Measurements from ENCODE around the gene SLC25A44.

SLC25A44 gene, protein sequence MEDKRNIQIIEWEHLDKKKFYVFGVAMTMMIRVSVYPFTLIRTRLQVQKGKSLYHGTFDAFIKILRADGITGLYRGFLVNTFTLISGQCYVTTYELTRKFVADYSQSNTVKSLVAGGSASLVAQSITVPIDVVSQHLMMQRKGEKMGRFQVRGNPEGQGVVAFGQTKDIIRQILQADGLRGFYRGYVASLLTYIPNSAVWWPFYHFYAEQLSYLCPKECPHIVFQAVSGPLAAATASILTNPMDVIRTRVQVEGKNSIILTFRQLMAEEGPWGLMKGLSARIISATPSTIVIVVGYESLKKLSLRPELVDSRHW

GRCh38 chr1:156193488-156194299, at the start of gene SLC25A44:
Gene SLC25A44 (plus strand): TSS chr1:156194104. CDS start chr1:156199848, 5,744 bp downstream.
- Mint-ChIP-seq H3K27me3 (no peaks in the 10 kb centered on the region), H3K9me3 (peaks cover 0 to 7% of the 10 kb centered on the region in 2 donors), H3K4me1 (peaks cover 67% of the 10 kb centered on the region), H3K27ac (peak within 1 kb of the TSS; percentile 91 to 98), H3K4me3 (no peak within 1 kb of the TSS)
- DNase-seq (peak; percentile 96 to 98), ATAC-seq (peak; percentile 90)

DNA sequence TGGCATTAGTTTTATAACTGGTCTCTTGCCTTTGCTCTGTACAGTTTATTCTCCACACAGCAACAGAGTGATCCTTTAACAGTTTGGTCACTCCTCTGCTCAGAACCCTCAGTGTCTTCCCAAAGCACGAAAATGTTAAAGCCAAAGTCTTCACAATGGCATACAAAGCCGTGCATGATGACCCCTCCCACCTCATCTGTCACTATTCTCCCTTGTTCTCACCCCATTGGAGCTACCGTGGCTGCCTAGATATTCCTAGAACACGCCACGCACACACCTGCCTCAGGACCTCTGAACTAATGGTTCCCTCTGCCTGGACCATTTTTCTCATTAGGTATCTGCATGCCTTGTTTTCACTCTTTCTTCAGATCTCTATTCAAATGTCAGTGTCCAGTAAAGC, 49.2 kb upstream of the SLC25A44 start:
- H3K4me1 Mint-ChIP-seq = peaks cover 44% of the 10 kb centered on the region
- no peaks in the 10 kb centered on the region for H3K9me3 Mint-ChIP-seq
- H3K4me3 Mint-ChIP-seq = no peak overlapping the region
- no peak overlapping the region for H3K27ac Mint-ChIP-seq
- no peak for ATAC-seq
- no peak for DNase-seq
- H3K27me3 Mint-ChIP-seq = no peaks in the 10 kb centered on the region

DNA sequence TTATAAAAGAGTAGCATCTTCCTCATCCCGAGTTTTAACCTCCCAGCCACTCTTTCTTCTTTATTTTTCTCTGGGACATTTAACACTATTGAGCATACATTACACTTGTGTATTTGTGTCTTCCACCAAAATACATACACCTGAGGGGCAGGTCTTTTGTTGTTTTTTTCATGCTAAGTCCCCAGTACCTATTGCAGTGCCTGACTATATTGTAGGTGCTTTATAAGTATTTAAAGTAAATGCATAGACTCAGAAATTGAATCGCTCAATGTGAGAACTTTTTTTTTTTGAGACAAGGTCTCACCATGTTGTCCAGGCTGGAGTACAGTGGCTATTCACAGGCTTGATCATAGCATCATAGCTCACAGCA, 48.3 kb upstream of the SLC25A44 start:
- Mint-ChIP-seq H3K27me3 (no peaks in the 10 kb centered on the region), H3K27ac (peak overlapping the region in 1 of 2 donors; percentile 96), H3K9me3 (no peaks in the 10 kb centered on the region), H3K4me1 (peaks cover 53% of the 10 kb centered on the region), H3K4me3 (peak overlapping the region; percentile 86 to 95)
- ATAC-seq (no peak), DNase-seq (no peak)

DNA sequence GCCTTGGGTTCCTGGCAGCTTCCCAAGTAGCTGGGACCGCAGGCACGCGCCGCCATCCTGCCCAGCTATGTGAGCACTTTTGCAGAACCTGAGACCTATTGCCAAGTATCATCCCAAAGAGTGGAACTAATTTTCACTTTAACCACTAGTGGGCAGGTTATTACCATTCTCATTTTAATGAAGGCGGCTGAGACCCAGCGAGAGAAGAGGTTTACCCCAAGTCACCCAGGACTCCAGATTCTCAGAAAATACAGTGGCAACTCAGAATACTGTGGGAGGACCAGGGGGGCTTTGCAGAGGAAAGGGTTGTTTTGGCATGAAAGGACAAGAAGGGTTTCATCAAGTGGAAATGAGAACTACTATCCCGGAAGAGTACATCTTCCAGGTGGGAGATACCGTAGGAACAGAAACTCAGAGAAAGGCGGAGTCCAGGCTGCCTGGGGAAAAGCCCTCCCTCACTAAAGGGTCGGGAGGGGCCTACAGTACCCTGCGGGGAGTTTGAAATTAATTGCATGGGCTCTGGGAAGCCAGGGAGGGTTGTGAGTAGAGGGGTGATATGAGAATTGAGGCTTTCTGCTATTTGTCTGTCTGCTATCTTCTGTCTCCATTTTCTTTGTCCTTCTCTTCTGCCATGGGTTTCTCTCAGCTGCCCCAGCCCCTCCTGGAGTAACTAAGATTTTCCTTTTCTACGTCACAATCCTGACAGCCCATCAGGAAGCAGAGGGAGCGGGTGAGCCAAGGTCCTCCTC, 47.7 kb upstream of the SLC25A44 start:
- DNase-seq (peak; percentile 59 to 65), ATAC-seq (peak; percentile 77)
- Mint-ChIP-seq H3K9me3 (no peaks in the 10 kb centered on the region), H3K4me3 (peak overlapping the region; percentile 86 to 95), H3K27me3 (no peaks in the 10 kb centered on the region), H3K27ac (peak overlapping the region; percentile 96 to 98), H3K4me1 (peaks cover 59% of the 10 kb centered on the region)

DNA sequence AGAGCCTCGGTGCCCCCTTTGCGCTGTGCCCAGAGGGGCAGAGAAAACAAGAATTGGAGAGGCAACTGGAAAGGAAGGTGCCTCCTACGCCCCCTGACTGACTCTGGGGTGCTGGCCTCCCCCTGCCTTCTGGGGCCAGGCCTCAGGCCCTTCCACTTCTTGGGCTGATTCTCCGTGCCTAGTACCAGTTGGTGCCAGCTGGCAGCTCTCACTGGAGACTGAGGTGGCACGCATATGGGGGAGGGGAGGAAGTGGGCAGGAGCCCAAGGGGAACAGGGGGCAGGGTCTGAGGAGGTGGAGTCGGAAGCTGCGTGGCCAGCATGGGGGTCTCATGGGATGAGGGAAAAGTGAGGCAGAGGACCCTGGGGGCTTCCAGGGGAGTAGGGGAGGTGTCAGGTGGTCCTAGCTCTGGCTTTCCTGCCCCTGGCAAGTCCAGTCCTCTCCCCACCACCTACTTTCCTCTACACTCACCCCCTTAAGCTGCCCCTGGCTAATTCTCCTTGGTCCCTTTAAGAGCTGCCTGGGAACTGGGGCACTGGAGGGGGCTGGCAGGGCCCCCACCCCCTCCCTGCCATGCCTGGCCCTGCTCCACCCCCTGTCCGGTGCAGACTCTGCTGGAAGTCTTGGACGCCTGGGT, 47.0 kb upstream of the SLC25A44 start:
- Mint-ChIP-seq H3K4me3 (peak overlapping the region; percentile 86 to 95), H3K9me3 (no peaks in the 10 kb centered on the region), H3K4me1 (peaks cover 66% of the 10 kb centered on the region), H3K27me3 (no peaks in the 10 kb centered on the region), H3K27ac (peak overlapping the region; percentile 91 to 98)
- peak in 1 of 2 donors; percentile 49 for DNase-seq
- ATAC-seq = peak; percentile 25

GRCh38 chr1:156148216-156148615, 45.7 kb upstream of the SLC25A44 start:
- DNase-seq = no peak
- Mint-ChIP-seq H3K27ac (peak overlapping the region; percentile 86 to 94), H3K27me3 (no peaks in the 10 kb centered on the region)

GRCh38 chr1:156149374-156150332, 44.3 kb upstream of the SLC25A44 start:
- peak; percentile 41 for ATAC-seq
- no peak for DNase-seq
- peak overlapping the region; percentile 55 to 60 for H3K4me3 Mint-ChIP-seq
- no peaks in the 10 kb centered on the region for H3K9me3 Mint-ChIP-seq
- peaks cover 93% of the 10 kb centered on the region for H3K4me1 Mint-ChIP-seq
- H3K27ac Mint-ChIP-seq = peak overlapping the region; percentile 12 to 78
- no peaks in the 10 kb centered on the region for H3K27me3 Mint-ChIP-seq

More at GRCh38 chr1:156148216-156148615, 45.7 kb upstream of the SLC25A44 start:
- Mint-ChIP-seq H3K4me3 (peak overlapping the region; percentile 71 to 72), H3K9me3 (no peaks in the 10 kb centered on the region), H3K4me1 (peaks cover 79% of the 10 kb centered on the region)
- ATAC-seq = peak; percentile 23

DNA sequence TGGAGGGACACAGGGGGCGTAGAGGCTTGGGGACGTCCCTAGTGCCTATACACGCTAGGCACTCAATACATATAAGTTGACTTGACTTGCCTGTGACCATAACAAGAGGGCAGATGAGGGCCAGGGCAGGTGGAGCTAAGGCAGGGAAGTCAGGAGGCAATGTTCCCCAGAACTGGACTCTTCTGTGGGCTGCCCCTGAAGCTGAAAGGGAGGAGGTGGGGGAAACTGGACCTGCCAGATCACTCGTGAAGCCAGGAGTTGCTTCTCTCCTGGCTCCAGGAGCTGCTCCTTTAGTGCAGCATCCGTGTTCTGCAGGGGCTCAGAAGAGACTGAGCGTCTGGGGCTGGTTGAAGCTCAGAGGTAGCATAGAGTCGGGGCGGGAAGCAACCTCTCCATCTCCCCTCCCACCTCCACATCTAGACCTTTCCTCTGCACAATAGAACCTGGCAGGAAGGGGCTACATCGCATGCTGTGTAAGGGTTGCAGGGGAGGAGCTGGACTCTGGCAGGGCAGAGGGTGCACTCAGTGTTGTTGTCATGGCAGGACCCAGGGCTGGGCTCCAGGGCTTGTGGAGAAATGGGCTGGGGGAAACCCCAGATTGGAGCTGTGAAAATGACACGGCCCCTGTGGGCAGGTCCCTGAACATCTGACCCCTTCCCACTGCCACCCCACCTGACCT, 43.4 kb upstream of the SLC25A44 start:
- Mint-ChIP-seq H3K4me3 (peak overlapping the region; percentile 55 to 60), H3K27ac (peak overlapping the region in 1 of 2 donors; percentile 78), H3K4me1 (peaks cover 100% of the 10 kb centered on the region), H3K27me3 (no peaks in the 10 kb centered on the region), H3K9me3 (no peaks in the 10 kb centered on the region)
- no peak for DNase-seq
- ATAC-seq = peak; percentile 14

DNA sequence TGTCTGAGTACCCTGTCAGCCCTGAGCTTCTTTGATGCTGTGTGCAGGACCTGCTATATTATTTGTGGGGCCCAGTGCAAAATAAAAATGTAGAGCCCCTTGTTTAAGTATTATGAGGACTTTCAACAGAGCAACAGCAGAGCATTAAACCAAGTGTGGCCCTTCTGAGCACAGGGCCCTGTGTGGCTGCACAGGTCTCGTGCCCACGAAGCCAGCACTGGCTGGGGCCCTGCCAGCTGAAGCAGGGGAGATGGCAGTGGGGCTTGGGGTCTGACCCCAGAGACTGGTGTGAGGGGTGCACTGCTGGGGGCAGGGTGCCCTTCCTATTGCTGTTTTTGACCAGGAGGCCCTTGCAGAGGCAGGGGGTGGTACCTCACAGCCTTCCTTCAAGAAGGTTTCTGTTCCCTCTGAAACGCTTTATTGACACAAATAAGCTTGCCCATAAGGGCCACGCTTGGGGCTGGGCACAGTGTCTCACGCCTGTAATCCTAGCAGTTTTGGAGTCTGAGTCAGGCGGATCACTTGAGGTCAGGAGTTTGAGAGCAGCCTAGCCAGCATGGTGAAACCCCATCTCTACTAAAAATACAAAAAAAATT, 42.7 kb upstream of the SLC25A44 start:
- H3K9me3 Mint-ChIP-seq = no peaks in the 10 kb centered on the region
- H3K4me3 Mint-ChIP-seq = no peak overlapping the region
- no peak overlapping the region for H3K27ac Mint-ChIP-seq
- DNase-seq = no peak
- no peaks in the 10 kb centered on the region for H3K27me3 Mint-ChIP-seq
- ATAC-seq = no peak
- peaks cover 100% of the 10 kb centered on the region for H3K4me1 Mint-ChIP-seq

DNA sequence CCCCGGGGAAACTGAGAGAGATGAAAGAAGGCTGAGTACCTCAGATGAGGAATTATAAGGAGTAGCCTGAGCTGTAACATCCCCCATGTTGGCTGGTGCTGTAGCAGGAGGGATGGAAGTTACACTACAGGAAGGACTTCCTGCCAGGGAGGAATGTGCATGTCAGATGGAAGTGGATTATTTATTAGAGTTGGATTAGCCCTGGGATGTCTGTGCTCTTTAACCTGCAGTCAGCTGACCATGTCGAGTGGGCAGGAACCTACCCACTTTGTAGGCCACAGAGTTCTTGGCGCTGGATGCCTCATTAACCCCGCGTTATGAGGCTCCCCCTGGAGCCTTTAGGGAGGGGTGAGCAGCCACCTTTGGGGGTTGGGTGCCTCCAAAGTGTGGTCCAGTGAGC, 41.3 kb upstream of the SLC25A44 start:
- H3K27me3 Mint-ChIP-seq = peaks cover under 1% of the 10 kb centered on the region
- no peak for DNase-seq
- no peaks in the 10 kb centered on the region for H3K9me3 Mint-ChIP-seq
- H3K27ac Mint-ChIP-seq = peak overlapping the region; percentile 77 to 91
- peaks cover 98% of the 10 kb centered on the region for H3K4me1 Mint-ChIP-seq
- no peak for ATAC-seq
- peak overlapping the region; percentile 93 to 95 for H3K4me3 Mint-ChIP-seq

- no peak for ATAC-seq
- peaks cover 98% of the 10 kb centered on the region for H3K4me1 Mint-ChIP-seq
- peak within 1 kb of the TSS; percentile 92 to 93 for H3K27ac Mint-ChIP-seq
- DNase-seq = no peak
- H3K9me3 Mint-ChIP-seq = no peaks in the 10 kb centered on the region
- peak within 1 kb of the TSS; percentile 93 to 95 for H3K4me3 Mint-ChIP-seq
- H3K27me3 Mint-ChIP-seq = peaks cover 8% of the 10 kb centered on the region
Measured at GRCh38 chr1:156153362-156153761, 40.5 kb upstream of the SLC25A44 start, which contains the start of gene SEMA4A. Gene SEMA4A (plus strand): TSS chr1:156153585. CDS start chr1:156154579, 994 bp downstream.

- Mint-ChIP-seq H3K4me3 (peak overlapping the region; percentile 93 to 95), H3K27ac (peak overlapping the region; percentile 92 to 93), H3K27me3 (peaks cover 11% of the 10 kb centered on the region), H3K4me1 (peaks cover 98% of the 10 kb centered on the region), H3K9me3 (no peaks in the 10 kb centered on the region)
- DNase-seq (peak; percentile 54 to 84), ATAC-seq (peak; percentile 96)
Measured at GRCh38 chr1:156154317-156154749, 39.6 kb upstream of the SLC25A44 start.

GRCh38 chr1:156155756-156156510, 38.0 kb upstream of the SLC25A44 start:
- Mint-ChIP-seq H3K4me1 (peaks cover 98% of the 10 kb centered on the region), H3K9me3 (no peaks in the 10 kb centered on the region), H3K27ac (peak overlapping the region; percentile 66 to 77), H3K27me3 (peaks cover 11% of the 10 kb centered on the region), H3K4me3 (peak overlapping the region; percentile 93 to 95)
- no peak for ATAC-seq
- DNase-seq = no peak
